ENCODE data around the gene PRXL2A. TPM values are rescaled to one million over a fixed set of nuclear protein-coding genes. Genes with fewer than 3 reads are reported as not detected.
A peak's percentile ranks its signal among the peaks of the same experiment; 100 is the strongest.

The PRXL2A gene
- total RNA-seq, 1 experiment from 2014 or later: 22.6 TPM

GRCh38 chr10:80461208-80462183, 53.1 kb downstream of the PRXL2A start:
- no peak for DNase-seq (ENCODE audit: low read depth)

GRCh38 chr10:80462299-80462980, 54.1 kb downstream of the PRXL2A start:
- DNase-seq (ENCODE audit: low read depth): no peak

GRCh38 chr10:80462981-80463741, 54.8 kb downstream of the PRXL2A start:
- no peak for DNase-seq (ENCODE audit: low read depth)

- no peak for DNase-seq (ENCODE audit: low read depth)
Measured at GRCh38 chr10:80463868-80464267, 55.5 kb downstream of the PRXL2A start.

- no peak for DNase-seq (ENCODE audit: low read depth)
Measured at GRCh38 chr10:80464557-80465450, 56.5 kb downstream of the PRXL2A start.

GRCh38 chr10:80465451-80465835, 57.1 kb downstream of the PRXL2A start:
- no peak for DNase-seq (ENCODE audit: low read depth)

- no peak for DNase-seq (ENCODE audit: low read depth)
Measured at GRCh38 chr10:80465839-80466590, 57.7 kb downstream of the PRXL2A start.

- no peak for DNase-seq (ENCODE audit: low read depth)
Measured at GRCh38 chr10:80466724-80467326, 58.5 kb downstream of the PRXL2A start.

GRCh38 chr10:80468002-80468401, 59.7 kb downstream of the PRXL2A start:
- no peak for DNase-seq (ENCODE audit: low read depth)

GRCh38 chr10:80468806-80469421, 60.6 kb downstream of the PRXL2A start:
- no peak for DNase-seq (ENCODE audit: low read depth)

GRCh38 chr10:80470266-80470665, 61.9 kb downstream of the PRXL2A start:
- no peak for DNase-seq (ENCODE audit: low read depth)

GRCh38 chr10:80471001-80471400, 62.6 kb downstream of the PRXL2A start:
- DNase-seq (ENCODE audit: low read depth): no peak

- DNase-seq (ENCODE audit: low read depth): peak; percentile 19
Measured at GRCh38 chr10:80471715-80472233, 63.4 kb downstream of the PRXL2A start.

GRCh38 chr10:80472234-80473095, 64.1 kb downstream of the PRXL2A start:
- peak; percentile 51 for DNase-seq (ENCODE audit: low read depth)

GRCh38 chr10:80473096-80473657, 64.8 kb downstream of the PRXL2A start:
- no peak for DNase-seq (ENCODE audit: low read depth)

- DNase-seq (ENCODE audit: low read depth): peak; percentile 35
Measured at GRCh38 chr10:80473692-80474596, 65.6 kb downstream of the PRXL2A start.

- no peak for DNase-seq (ENCODE audit: low read depth)
Measured at GRCh38 chr10:80474597-80474910, 66.2 kb downstream of the PRXL2A start.
